Esophagus squamous epithelium (tissue), 5 donors: ENCODE results near the gene RTN4RL1. TPM values are rescaled to one million over a fixed set of nuclear protein-coding genes. Genes with fewer than 3 reads are reported as not detected.
A peak's percentile ranks its signal among the peaks of the same experiment; 100 is the strongest.

ENCODE experiments used
- DNase-seq: peaks from one replicate; lab custom pipeline; 2025; lab: John Stamatoyannopoulos, UW
- H3K27ac ChIP-seq, 4 donors: fragments of 200-600 bp; sonication (generic); one replicate each; pipeline ENCODE4 v1.5.1; 2016 to 2019; ENCODE audit warnings: mild to moderate bottlenecking in 1 of 4
- H3K27me3 ChIP-seq, 4 donors: fragments of 200-600 bp; sonication (generic); 1 replicate in 3 of 4; 2 replicates in 1 of 4; pipeline versions ENCODE4 v1.5.1 to v1.6.0; 2017 to 2021; ENCODE audit warnings: antibody characterized with exemption in 1 of 4
- H3K36me3 ChIP-seq, 3 donors: fragments of 200-600 bp; sonication (generic); one replicate each; pipeline ENCODE4 v1.5.1; 2016 to 2019
- H3K4me1 ChIP-seq, 3 donors: fragments of 200-600 bp; sonication (generic); one replicate each; pipeline ENCODE4 v1.5.1; 2017 to 2019
- H3K4me3 ChIP-seq, 4 donors: fragments of 200-600 bp; sonication (generic); 1 replicate in 3 of 4; 2 replicates in 1 of 4; pipeline ENCODE4 v1.5.1; 2016 to 2019; ENCODE audit warnings: mild to moderate bottlenecking in 2 of 4, moderate library complexity in 1 of 4
- H3K9me3 ChIP-seq, 3 donors: fragments of 200-600 bp; sonication (generic); one replicate each; pipeline ENCODE4 v1.5.1; 2016 to 2019
- POLR2A ChIP-seq, 4 donors: fragments of 450-650 bp; IDR thresholded peaks; one replicate each; pipeline ENCODE4 v1.6.1; 2017; ENCODE audit warnings: antibody characterized with exemption in 4 of 4, mild to moderate bottlenecking in 4 of 4, moderate library complexity in 3 of 4
- WGBS, 2 donors: methylation state at CpG; one replicate each; pipeline ENCODE4 v1.1.5; 2018; 5-methylcytosine and 5-hydroxymethylcytosine counted together
- intact Hi-C: fragments of 100-400 bp; cut with DNase I; formaldehyde crosslinking; loops from one replicate; pipeline ENCODE4 v1.15.0; 2022
- total RNA-seq, 4 donors: library from RNA; depleted of rRNA; stranded (reverse); fragments of >200 nt; gene quantifications; one replicate each; pipeline ENCODE4 v1.1.0, GENCODE V29; 2016
- TF ChIP-seq, protein P1 (sequence below), 6 experiments: fragments of 450-650 bp in 4 of 6; fragments of 200-600 bp in 2 of 6; sonication (generic) in 2 of 6; IDR thresholded peaks; one replicate each; pipeline ENCODE4 v1.5.1; 2016 to 2019; ENCODE audit warnings: antibody characterized with exemption in 6 of 6, mild to moderate bottlenecking in 4 of 6, moderate library complexity in 4 of 6
- donor health status: DM: yes; HTN: yes; CAD: no.

The RTN4RL1 gene
- total RNA-seq, 4 donors from 2014 or later, result 1.1 to 4.0 (median 2.0) TPM

DNA sequence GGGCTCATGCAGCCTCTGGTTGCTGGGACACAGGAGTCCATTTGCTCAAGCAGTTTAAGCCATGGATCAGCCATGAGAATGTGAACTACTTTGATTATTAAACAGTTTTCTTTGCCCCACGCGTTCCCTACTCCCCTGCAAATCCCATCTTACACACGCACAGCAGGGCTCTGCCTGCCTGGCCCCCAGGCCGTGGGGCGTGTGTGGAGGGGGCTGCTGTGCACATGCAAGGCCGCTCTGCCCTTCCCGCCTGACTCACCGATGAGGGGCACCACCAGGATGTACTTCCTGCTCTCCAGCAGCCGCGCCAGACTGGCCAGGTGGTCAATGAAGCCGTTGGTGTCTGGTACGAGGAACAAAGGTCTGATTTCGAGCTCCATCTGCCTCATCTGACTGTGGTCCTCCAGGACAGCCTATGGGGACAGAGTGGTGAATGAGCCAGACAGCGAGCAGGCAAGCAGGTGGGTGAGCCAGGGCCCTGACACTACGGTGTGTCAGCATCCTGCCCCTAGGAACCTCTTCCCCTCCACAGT, 43.5 kb upstream of the RTN4RL1 start:
- TF ChIP-seq, protein P1, sequence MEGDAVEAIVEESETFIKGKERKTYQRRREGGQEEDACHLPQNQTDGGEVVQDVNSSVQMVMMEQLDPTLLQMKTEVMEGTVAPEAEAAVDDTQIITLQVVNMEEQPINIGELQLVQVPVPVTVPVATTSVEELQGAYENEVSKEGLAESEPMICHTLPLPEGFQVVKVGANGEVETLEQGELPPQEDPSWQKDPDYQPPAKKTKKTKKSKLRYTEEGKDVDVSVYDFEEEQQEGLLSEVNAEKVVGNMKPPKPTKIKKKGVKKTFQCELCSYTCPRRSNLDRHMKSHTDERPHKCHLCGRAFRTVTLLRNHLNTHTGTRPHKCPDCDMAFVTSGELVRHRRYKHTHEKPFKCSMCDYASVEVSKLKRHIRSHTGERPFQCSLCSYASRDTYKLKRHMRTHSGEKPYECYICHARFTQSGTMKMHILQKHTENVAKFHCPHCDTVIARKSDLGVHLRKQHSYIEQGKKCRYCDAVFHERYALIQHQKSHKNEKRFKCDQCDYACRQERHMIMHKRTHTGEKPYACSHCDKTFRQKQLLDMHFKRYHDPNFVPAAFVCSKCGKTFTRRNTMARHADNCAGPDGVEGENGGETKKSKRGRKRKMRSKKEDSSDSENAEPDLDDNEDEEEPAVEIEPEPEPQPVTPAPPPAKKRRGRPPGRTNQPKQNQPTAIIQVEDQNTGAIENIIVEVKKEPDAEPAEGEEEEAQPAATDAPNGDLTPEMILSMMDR (IDR thresholded peaks at IDR 0.05), result no peak
- TF ChIP-seq POLR2A (IDR thresholded peaks at IDR 0.05), result no peak
- Histone ChIP-seq H3K36me3 (peaks cover 0 to 87% (median 0%) of the 10 kb centered on the region in 3 donors), H3K9me3 (no peaks in the 10 kb centered on the region), H3K27me3 (no peaks in the 10 kb centered on the region), H3K4me1 (peaks cover 23 to 91% (median 72%) of the 10 kb centered on the region in 3 donors), H3K4me3 (no peak overlapping the region), H3K27ac (peak overlapping the region; percentile 38 to 93 (median 87))
- 53 to 61% methylated on average over 5 to 11 of the region's 15 CpGs for WGBS, 2 donors
- no peak for DNase-seq
- intact Hi-C loops, result no loop called here

- no peak for DNase-seq
- H3K4me3 ChIP-seq, result no peak overlapping the region
- intact Hi-C loops, result no loop called here
- peaks cover 0 to 92% (median 0%) of the 10 kb centered on the region in 3 donors for H3K36me3 ChIP-seq
- H3K27me3 ChIP-seq, result no peaks in the 10 kb centered on the region
- peak overlapping the region; percentile 38 to 93 (median 87) for H3K27ac ChIP-seq
- TF ChIP-seq POLR2A (IDR thresholded peaks at IDR 0.05), result no peak
- TF ChIP-seq, protein P1 (IDR thresholded peaks at IDR 0.05), result no peak
- no peaks in the 10 kb centered on the region for H3K9me3 ChIP-seq
- 50 to 66% methylated on average over 2 to 3 of the region's 6 CpGs for WGBS, 2 donors
- H3K4me1 ChIP-seq, result peaks cover 23 to 95% (median 77%) of the 10 kb centered on the region in 3 donors
Observed at GRCh38 chr17:2068031-2068518, 42.9 kb upstream of the RTN4RL1 start.

- H3K4me3 ChIP-seq, result no peak overlapping the region
- no peaks in the 10 kb centered on the region for H3K9me3 ChIP-seq
- H3K4me1 ChIP-seq, result peaks cover 28 to 95% (median 81%) of the 10 kb centered on the region in 3 donors
- H3K36me3 ChIP-seq, result peaks cover 0 to 95% (median 0%) of the 10 kb centered on the region in 3 donors
- intact Hi-C loops, result no loop called here
- H3K27me3 ChIP-seq, result no peaks in the 10 kb centered on the region
- peak overlapping the region; percentile 38 to 93 (median 87) for H3K27ac ChIP-seq
- 60 to 61% methylated on average over 4 of the region's 5 CpGs for WGBS, 2 donors
- TF ChIP-seq, protein P1 (IDR thresholded peaks at IDR 0.05), result no peak
- TF ChIP-seq POLR2A (IDR thresholded peaks at IDR 0.05), result no peak
- DNase-seq, result no peak
Observed at GRCh38 chr17:2067608-2068024, 42.5 kb upstream of the RTN4RL1 start.

DNA sequence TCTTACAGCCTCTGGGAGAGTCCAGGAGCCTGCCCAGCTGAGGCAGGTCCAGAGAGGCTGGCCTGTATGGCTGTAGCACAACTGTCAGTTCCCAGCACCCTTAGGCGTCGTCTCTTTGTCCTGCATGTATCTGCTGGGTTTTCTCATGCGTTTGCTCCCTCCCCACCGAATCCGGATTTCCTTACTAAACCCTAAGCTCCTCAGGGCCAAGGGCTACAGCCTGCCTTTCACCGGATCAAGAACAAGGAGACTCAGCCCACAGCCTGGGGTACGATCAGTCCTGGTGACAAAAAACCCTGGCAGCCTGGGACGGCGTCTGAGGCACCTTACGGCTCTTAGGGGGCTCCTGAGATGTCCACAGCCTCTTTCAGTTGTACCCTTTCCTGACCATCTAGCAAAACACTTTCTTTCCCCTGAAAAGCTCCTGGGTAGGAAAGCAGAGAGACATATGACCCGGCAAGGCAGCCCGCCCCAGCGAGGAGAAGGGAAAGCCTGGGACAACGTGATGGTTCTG, 42.0 kb upstream of the RTN4RL1 start:
- DNase-seq, result no peak
- Histone ChIP-seq H3K4me3 (no peak overlapping the region), H3K27ac (peak overlapping the region; percentile 38 to 93 (median 87)), H3K36me3 (peaks cover 0 to 95% (median 0%) of the 10 kb centered on the region in 3 donors), H3K27me3 (no peaks in the 10 kb centered on the region), H3K9me3 (no peaks in the 10 kb centered on the region), H3K4me1 (peaks cover 31 to 94% (median 79%) of the 10 kb centered on the region in 3 donors)
- 74 to 76% methylated on average over 6 to 11 of the region's 14 CpGs for WGBS, 2 donors
- no peak for TF ChIP-seq POLR2A (IDR thresholded peaks at IDR 0.05)
- TF ChIP-seq, protein P1 (IDR thresholded peaks at IDR 0.05), result no peak
- intact Hi-C loops, result no loop called here

DNA sequence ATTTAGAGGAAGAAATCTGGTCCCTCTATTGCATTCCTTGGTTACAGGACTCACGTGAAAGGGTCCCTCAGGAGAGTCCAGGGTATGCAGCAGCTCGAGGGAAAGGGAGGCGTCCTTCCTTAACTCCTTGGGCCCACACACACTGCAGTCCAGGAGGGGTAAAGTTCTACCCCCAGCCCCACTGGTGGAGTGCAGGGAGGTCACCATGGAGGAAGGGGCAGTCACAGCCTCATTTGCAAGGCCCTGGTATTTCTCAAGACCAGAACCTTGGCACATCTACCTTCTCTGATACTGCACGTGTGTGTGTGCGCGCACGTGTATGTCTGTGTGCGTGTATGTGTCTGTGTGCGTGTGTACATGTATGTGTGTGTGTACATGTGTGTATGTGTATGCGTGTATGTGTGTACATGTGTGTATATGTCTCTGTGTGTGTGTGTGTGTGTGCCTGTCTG, 40.8 kb upstream of the RTN4RL1 start:
- WGBS, 2 donors, result 80 to 86% methylated on average over 6 to 7 of the region's 10 CpGs
- no peak for DNase-seq
- peak overlapping the region; percentile 43 to 93 (median 87) for H3K27ac ChIP-seq
- peaks cover 0 to 95% (median 0%) of the 10 kb centered on the region in 3 donors for H3K36me3 ChIP-seq
- intact Hi-C loops, result no loop called here
- no peak overlapping the region for H3K4me3 ChIP-seq
- peaks cover 31 to 94% (median 73%) of the 10 kb centered on the region in 3 donors for H3K4me1 ChIP-seq
- no peak for TF ChIP-seq POLR2A (IDR thresholded peaks at IDR 0.05)
- TF ChIP-seq, protein P1 (IDR thresholded peaks at IDR 0.05), result no peak
- no peaks in the 10 kb centered on the region for H3K9me3 ChIP-seq
- H3K27me3 ChIP-seq, result no peaks in the 10 kb centered on the region
